Measurements from ENCODE around the gene FAM13C.
"Not testable (repeated sequence)": the region's sequence is repeated elsewhere in the genome, so short reads cannot be mapped to it uniquely, and the experiment has no call there.

FAM13C gene

GRCh38 chr10:59362144-59362958 is at the start of gene FAM13C:
TSS of gene FAM13C (minus strand) at chr10:59362549. CDS start at chr10:59362460, 89 bp downstream.
- no peak for DNase-seq (ENCODE audit: low spot score)

GRCh38 chr10:59405235-59405634 is 42.9 kb upstream of the FAM13C start:
- no peak for DNase-seq (ENCODE audit: low spot score)

DNA sequence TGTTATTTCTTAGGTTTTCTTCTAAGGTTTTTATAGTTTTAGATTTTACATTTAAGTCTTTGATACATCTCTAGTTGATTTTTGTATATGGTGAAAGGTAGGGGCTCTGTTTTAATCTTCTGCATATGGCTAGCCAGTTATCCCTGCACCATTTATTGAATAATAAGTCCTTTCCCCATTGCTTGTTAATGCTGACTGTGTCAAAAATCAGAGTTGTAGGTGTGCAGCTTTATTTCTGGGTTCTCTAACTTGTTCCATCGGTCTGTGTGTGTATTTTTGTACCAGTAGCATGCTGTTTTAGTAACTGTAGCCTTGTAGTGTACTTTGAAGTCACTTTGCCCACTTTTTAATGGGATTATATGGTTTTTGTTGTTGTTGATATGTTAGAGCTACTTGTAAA is 37.9 kb upstream of the FAM13C start:
- DNase-seq (ENCODE audit: low spot score): no peak

GRCh38 chr10:59399329-59399728 is 37.0 kb upstream of the FAM13C start:
- DNase-seq (ENCODE audit: low spot score): not testable (repeated sequence)

GRCh38 chr10:59397961-59398360 is 35.6 kb upstream of the FAM13C start:
- DNase-seq (ENCODE audit: low spot score): no peak

GRCh38 chr10:59395984-59396383 is 33.6 kb upstream of the FAM13C start:
- DNase-seq (ENCODE audit: low spot score): no peak

GRCh38 chr10:59393349-59393748 is 31.0 kb upstream of the FAM13C start:
- no peak for DNase-seq (ENCODE audit: low spot score)

- no peak for DNase-seq (ENCODE audit: low spot score)
These were observed 28.7 kb upstream of the FAM13C start for GRCh38 chr10:59391060-59391459.

GRCh38 chr10:59388671-59388976 is 26.3 kb upstream of the FAM13C start:
- no peak for DNase-seq (ENCODE audit: low spot score)

GRCh38 chr10:59387951-59388670 is 25.8 kb upstream of the FAM13C start:
- DNase-seq (ENCODE audit: low spot score): no peak

- DNase-seq (ENCODE audit: low spot score): no peak
These were observed 22.4 kb upstream of the FAM13C start for GRCh38 chr10:59384761-59385160.

DNA sequence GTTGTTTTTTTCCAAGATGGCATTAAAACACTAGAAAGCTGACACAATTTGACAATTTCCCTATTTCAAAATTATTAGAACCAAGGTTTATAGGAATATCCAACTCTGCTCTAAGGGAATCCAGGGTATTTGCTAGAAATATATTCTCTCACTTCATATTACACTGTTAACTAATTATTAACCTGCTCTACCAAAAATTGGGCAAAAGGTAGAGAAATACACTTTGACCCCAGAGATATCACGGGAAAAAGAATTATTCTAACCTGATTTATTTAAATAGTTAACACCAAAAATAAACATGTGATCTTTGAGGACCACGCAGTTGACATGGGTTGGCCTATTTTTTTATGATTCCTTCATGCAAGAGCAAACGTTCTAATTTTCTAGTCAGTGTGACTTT is 21.6 kb upstream of the FAM13C start:
- no peak for DNase-seq (ENCODE audit: low spot score)

DNA sequence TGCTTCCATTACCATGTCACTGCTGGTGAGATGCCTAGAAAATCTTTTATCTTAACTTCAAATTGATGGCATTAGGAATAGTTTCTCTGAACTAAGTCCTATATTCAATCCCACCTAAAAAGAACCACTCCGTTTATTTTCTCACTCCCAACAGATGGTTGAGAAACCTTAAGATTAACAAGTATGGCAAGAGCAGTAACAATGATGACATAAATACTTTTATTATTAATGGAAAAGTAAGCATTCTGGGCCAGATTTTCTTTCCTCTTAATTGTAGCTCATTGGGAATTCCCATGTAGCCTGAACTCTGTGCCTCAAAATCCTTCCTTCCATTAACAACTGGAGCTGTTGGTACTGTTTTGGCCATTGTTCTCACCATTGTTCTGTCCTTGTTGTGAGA is 21.1 kb upstream of the FAM13C start:
- DNase-seq (ENCODE audit: low spot score): no peak

DNA sequence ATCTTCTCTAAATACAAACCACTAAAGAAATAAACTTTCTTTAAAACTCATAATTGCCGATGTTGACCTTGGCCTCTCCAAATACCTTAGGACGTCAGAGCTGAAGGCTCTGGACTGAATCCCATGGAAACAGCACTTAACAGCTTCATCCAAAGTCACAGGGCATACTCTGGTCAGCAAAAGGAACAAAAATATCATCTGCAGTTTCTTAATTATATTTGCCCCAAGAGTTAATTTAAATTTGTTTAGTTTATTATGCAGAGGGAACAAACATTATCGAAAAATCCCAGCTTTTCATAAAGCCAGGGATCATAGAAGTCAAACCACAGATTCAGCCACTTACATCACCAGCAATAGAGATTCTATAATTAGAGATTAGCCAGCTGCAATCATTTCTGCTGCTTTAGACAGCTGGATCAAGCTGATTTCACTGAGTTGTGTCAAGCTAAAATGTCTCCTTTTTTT is 20.5 kb upstream of the FAM13C start:
- DNase-seq (ENCODE audit: low spot score): no peak

- DNase-seq (ENCODE audit: low spot score): no peak
These were observed 19.3 kb upstream of the FAM13C start for GRCh38 chr10:59381687-59382086.

- no peak for DNase-seq (ENCODE audit: low spot score)
These were observed 14.5 kb upstream of the FAM13C start for GRCh38 chr10:59376846-59377245.

DNA sequence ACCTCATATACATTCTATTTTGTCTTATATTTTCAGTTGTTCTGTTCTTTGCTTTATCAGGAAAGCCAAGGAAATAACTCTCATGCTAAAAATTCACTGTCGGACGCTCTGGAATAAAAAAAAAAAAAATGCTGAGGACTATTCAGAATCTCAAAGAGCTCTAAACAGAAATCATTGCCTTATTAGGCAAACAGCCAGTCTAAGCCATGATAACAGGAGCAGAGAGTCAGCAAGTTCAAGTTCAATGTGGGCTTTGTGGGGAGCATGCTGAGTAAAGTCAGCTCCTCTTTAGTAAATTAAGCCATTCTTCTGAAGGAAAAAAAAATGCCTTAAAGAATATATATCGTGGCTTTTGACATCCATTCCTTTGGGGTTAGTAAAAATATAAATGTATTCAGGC is 13.6 kb upstream of the FAM13C start:
- no peak for DNase-seq (ENCODE audit: low spot score)

GRCh38 chr10:59374916-59375315 is 12.6 kb upstream of the FAM13C start:
- no peak for DNase-seq (ENCODE audit: low spot score)

- DNase-seq (ENCODE audit: low spot score): no peak
These were observed 10.7 kb upstream of the FAM13C start for GRCh38 chr10:59373071-59373470.

- no peak for DNase-seq (ENCODE audit: low spot score)
These were observed 10.2 kb upstream of the FAM13C start for GRCh38 chr10:59372543-59372942.

- DNase-seq (ENCODE audit: low spot score): no peak
These were observed 3.9 kb upstream of the FAM13C start for GRCh38 chr10:59366290-59366689.

DNA sequence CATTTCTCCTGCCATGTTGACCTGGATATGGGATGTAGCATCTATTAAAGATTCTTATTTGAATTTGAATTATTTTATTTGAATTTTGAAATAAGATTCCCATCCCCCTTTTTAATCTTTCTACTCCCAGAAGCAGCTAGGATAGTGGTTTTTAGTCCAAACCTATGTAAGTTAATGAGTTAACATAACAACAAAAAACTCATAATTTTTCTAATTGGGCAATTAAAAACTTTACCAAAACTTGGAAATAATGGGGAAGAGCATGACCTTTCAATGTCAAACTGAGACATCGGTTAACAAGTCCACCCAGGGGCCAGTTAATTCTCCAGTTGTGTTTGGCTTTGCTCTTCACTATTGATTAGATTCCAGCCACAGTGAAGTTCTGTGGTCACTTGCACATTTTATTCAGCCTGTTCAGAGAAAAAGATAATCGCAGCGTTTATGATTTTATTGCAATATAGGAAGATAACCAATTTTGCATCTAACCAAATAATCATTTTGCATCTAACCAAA is 1.2 kb upstream of the FAM13C start:
- no peak for DNase-seq (ENCODE audit: low spot score)

DNA sequence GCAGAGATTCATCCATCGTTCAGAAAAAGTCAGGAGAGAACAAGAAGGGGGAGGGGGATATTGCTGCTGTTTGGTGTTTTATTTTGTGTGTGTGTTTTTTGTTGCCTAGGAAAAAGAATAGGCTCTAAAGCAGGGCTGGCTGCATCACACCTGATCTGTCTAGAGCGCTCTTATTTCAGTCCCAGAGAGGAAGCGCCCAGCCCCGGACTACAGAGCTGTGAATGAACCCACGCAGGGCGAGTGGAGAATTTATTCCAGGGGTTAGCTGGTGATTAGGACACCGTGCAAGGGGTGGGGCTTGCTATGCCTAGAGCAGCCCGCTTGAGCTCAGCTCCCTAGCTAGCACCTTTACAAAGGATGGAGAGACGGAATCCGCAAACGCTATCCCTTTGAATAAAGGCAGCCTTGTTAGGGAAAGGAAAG is 621 bp upstream of the FAM13C start:
- DNase-seq (ENCODE audit: low spot score): no peak

All from hematopoietic multipotent progenitor cell treated with erythropoietin and hydrocortisone succinate and interleukin-3 and kit ligand, for 15 days (in vitro differentiated cells).